Measurements from ENCODE around the gene STK36.

STK36 gene

DNA sequence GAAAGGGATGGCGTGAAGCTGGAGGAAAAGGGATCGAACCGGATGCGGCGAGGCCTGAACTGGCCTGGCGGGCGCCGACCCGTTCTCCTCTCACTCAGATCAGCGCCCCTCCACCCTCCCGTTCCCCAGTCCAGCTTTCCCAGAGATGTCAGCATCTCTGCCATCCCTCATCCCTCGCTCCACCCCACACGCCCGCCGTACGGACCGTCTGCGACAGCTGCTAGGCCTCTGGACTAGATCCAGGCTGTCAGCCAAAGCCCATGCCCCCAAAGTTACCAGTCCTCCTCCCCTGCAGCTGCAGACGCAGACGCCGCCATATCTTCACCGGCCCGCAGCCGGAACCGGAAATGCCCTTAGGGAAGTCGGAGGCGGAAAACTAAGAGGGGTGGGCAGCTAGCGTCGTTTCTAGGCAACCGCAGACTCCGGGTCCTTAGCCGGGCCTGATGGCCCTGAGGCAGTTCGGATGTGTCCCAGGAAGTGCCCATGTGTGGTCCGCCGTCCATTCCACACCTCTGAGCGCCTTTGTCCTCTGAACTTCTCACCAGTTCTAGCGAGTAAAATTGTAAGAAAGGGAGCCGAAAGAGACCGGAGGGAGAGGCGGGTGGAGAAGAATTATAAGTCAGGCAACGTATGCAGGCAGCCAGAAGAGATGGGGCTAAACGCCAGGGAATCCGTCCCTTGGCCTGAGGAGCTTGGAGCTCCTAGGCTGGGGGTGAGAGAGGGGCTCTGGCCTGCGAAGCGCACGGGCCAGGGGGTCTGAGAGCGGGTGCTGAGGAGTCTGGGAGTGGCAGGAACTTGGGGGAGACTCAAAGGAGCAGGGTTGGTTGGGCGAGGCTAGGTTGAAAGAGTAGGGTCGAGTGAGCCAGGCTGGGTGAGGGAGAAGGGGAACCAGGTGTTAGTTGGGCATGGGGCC, at the start of gene STK36, which contains the start of gene RNF25:
TSS of gene STK36 (plus strand) at position 433 of the 913 bp plus-strand sequence. CDS start 744 bp downstream, outside the sequence.
TSS of gene RNF25 (minus strand) at position 349 of the 913 bp plus-strand sequence. CDS start at position 317, 32 bp downstream.
- in situ Hi-C loops (cut with HindIII; ENCODE audit: low sequenced_read_pairs) = no loop called here

GRCh38 chr2:218622606-218623365, 49.1 kb upstream of the STK36 start:
- in situ Hi-C loops (cut with HindIII; ENCODE audit: low sequenced_read_pairs) = no loop called here

GRCh38 chr2:218623366-218623705, 48.5 kb upstream of the STK36 start:
- in situ Hi-C loops (cut with HindIII; ENCODE audit: low sequenced_read_pairs) = no loop called here

DNA sequence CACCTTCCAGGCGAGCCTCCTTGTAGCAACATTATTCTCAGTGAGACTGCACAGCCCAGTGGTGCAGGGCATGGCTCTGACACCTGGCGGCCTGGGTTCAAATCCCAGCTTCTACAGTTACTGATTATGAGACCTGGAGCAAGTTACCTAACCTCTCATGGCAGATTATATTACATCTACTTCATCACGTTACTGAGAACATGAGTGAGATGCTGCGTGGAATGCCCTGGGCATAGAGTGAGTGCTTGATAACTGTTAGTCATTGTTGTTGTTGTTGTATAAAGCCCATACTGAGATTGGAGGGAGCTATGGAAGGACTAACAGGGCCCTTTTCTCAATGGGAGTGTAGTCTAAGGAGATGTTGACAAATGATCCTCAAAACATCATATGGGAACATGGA, 45.5 kb upstream of the STK36 start:
- in situ Hi-C loops (cut with HindIII; ENCODE audit: low sequenced_read_pairs) = no loop called here

- in situ Hi-C loops (cut with HindIII; ENCODE audit: low sequenced_read_pairs) = no loop called here
These were observed 43.9 kb upstream of the STK36 start for GRCh38 chr2:218627939-218628338.

GRCh38 chr2:218631837-218632236, 40.0 kb upstream of the STK36 start:
- in situ Hi-C loops (cut with HindIII; ENCODE audit: low sequenced_read_pairs) = no loop called here

DNA sequence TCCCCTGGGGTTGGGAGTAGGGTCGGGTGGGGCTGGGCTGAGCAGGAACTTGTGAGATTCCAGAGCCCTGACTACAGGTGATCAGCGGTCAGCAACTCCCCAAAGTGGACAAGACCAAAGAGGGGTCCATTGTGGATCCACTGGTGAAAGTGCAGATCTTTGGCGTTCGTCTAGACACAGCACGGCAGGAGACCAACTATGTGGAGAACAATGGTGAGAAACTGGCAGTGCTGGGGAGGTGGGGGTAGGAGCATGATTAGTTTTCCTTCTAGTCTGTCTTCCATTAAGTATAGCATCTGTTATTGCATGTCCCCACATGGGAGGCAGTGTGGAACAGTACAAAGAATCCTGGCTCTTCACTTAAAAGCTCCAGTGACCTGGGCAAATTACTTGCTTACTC, 36.2 kb upstream of the STK36 start:
- in situ Hi-C loops (cut with HindIII; ENCODE audit: low sequenced_read_pairs) = no loop called here

DNA sequence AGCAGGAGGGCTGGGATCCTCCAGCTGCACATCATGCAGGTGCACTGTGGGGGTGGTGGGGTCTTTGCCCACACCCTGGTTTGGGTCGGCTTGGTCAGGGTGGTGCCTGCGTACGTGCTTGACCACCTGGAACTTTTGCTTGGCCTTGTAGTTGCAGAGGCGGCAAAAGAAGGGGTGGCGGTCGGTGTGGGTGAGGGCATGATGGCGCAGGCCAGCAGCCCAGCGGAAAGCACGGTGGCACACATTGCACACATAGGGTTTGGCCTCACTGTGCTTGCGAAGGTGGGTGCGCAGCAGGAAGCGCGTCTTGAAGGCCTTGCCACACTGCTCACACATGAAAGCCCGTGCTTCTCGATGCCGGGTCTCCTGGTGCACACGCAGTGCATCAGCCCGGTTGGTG, 33.5 kb upstream of the STK36 start:
- in situ Hi-C loops (cut with HindIII; ENCODE audit: low sequenced_read_pairs) = no loop called here

DNA sequence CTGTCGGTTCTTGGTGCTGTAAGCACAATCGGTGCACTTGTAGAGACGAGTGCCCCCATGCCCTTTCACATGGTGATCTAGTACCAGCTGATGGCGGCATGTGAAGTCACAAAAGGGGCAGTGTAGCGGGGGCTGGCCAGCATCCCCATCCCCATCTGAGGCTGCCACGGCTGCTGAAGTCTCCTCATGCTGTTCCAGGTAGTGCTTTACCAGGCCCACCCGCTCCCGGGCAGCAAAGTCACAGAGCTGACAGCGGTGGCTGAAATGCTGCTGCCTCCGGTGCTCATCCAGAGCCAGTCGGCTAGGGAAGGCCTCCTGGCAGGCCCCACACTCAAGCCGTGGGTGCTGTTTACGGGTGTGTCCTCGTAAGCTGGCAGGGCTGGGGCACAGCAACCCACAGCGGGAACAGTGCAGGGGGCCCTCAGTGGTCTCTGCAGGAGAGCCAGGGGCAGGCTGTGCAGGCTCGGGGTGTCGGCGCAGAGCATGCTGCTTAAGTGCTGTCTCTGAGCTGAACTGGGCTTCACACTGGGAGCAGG, 29.7 kb upstream of the STK36 start:
- in situ Hi-C loops (cut with HindIII; ENCODE audit: low sequenced_read_pairs) = no loop called here

- in situ Hi-C loops (cut with HindIII; ENCODE audit: low sequenced_read_pairs) = no loop called here
These were observed 29.1 kb upstream of the STK36 start for GRCh38 chr2:218642786-218643185.

DNA sequence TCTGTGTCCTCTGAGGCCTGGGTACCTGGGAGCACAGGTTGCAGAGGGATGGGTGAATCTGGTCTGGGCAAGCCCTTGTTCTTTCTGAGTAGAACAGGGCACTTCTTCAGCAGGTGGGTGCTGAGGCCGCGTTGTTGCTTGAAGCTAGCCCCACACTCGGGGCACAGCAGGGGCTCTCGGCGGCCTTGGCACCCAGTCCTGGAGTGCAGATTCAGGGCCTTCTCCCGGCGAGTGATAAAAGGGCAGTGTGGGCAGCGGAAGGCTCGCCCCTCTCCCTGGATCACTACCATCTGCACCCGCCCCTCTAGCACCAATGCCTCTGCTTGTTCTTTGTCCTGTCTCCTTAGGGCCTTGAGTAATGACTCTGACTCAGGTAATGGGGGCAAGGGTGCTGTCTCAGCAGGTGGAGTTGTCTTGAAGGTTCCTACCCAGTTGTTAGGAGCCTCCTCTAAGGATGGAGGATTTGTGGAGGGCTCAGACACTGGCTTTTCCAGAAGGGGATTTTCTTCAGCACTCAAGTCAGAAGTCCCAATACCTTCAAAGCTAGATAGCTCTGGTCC, 28.1 kb upstream of the STK36 start:
- in situ Hi-C loops (cut with HindIII; ENCODE audit: low sequenced_read_pairs) = no loop called here

GRCh38 chr2:218644721-218645120, 27.2 kb upstream of the STK36 start:
- in situ Hi-C loops (cut with HindIII; ENCODE audit: low sequenced_read_pairs) = no loop called here

GRCh38 chr2:218645126-218645525, 26.8 kb upstream of the STK36 start:
- in situ Hi-C loops (cut with HindIII; ENCODE audit: low sequenced_read_pairs) = no loop called here

GRCh38 chr2:218648088-218648786, 23.6 kb upstream of the STK36 start:
- in situ Hi-C loops (cut with HindIII; ENCODE audit: low sequenced_read_pairs) = no loop called here

DNA sequence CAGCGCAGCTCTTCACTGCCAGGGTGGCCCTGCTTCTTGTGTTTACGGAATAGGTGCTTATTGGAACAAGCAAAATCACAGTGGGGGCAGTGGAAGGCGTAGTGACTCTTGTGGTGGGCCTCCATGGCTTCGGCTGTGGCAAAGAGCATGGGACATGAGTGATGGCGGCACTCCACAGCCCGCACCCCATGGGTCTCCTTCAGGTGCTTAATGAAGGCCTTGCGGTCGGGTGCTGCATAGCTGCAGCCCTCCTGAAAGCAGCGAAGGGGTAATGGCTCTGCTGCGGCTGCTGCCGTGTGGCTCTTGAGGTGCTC, 23.1 kb upstream of the STK36 start:
- in situ Hi-C loops (cut with HindIII; ENCODE audit: low sequenced_read_pairs) = no loop called here

- in situ Hi-C loops (cut with HindIII; ENCODE audit: low sequenced_read_pairs) = loop anchor here (5.0 kb wide), 1 partner anchor 37 kb away; no protein-coding TSS in a partner anchor
These were observed 16.1 kb upstream of the STK36 start for GRCh38 chr2:218655751-218656150.

DNA sequence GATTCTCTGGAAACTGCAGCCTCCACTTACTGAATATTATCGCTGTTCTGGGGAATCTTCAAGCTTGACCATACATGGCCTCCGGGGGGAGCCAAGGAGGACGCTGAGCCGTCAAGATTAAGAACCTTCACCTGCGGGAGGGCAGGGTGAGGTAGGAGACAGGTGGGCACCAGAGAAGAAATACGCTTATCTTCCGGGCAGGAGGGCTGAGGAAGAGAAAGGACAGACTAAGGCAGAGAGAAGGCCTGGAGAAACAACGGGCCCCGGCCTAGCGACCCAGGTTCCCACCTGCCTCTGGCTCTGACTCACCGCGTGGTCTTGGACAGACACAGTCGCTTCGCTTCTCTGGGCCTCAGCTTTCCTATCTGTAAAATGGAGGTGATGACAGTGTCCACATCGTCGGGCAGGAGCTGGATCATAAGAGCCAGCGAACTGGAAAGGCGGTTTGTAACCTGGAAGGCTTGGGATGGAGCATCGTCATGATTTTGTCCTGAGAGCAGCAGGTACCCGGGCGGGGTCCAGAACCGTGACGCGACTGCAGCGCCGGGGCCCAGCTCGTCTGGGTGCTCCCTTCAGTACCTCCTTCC, 13.1 kb upstream of the STK36 start:
- in situ Hi-C loops (cut with HindIII; ENCODE audit: low sequenced_read_pairs) = loop anchor here (5.0 kb wide), 1 partner anchor 34 kb away; no protein-coding TSS in a partner anchor

DNA sequence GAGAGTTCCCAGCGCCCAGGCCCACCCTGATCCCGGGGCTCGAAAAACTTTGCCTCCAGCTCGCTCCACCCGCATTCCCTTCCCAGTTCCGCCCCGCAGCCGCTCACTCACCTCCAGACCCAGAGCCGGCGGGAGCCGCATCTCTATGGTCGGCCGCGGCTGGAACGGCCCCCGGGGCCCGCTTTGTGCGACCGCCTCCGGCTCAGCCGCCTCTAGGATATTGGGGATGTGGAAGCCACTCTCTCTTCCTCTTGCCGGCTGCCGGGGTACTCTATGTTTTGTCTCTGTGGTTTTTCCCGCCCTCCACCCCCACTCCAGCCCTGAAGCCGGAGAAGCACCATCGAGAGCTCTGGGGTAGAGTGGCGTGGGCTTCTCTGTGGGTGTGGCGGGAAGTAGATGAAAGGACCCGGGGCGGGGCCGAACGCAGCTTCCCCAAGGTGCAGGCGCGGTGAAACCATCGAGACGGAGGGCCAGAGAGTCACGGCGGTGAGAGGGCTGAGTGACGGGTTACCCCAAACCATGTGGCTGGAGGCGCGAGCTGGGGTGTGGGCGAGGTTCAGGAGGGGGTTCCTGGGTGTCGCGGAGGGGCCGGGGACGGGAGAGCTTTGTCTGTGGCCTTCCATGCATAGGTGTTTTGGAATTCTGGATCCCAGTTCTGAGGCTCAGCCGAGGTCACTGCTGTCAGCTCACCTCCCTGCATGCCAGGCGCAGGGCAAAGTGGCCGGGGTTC, 12.5 kb upstream of the STK36 start, which contains the start of the genes BCS1L and ZNF142:
TSS of gene BCS1L (plus strand) at position 426 of the 730 bp plus-strand sequence. CDS start 1,305 bp downstream, outside the sequence.
TSS of gene ZNF142 (minus strand) at position 366 of the 730 bp plus-strand sequence. CDS start 3,194 bp downstream, outside the sequence.
- in situ Hi-C loops (cut with HindIII; ENCODE audit: low sequenced_read_pairs) = loop anchor here (5.0 kb wide), 1 partner anchor 33 kb away; no protein-coding TSS in a partner anchor

DNA sequence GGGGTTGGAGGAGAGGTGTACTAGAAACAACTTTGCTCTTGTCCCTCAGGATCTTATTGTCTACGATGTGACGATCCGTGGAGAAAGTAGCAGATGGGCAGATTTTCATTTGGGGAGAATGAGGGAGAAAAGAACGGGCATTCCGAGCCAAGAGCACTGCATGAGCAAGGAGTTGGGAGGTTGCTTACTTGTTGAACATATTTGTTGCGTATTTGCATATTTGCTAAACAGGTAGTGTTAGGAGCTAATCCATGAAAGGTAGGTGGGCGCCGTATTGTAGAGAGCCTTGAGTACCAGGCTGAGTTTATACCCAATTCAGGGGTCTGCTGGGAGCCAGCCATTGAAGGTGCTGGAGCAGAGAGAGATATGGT, 11.9 kb upstream of the STK36 start:
- in situ Hi-C loops (cut with HindIII; ENCODE audit: low sequenced_read_pairs) = loop anchor here (5.0 kb wide), 1 partner anchor 32 kb away; no protein-coding TSS in a partner anchor

Data from DLD1 (cell line).